HCT116 (cell line): Measurements from ENCODE around the gene SLC37A3. TPM values are rescaled to one million over a fixed set of nuclear protein-coding genes. Genes with fewer than 3 reads are reported as not detected.

ENCODE experiments used
- ATAC-seq: fragments of 200-7000 bp; cut with Tn5 transposase; 2 replicates; pipeline ENCODE4 v1.9.1; 2020; ENCODE audit warnings: mild to moderate bottlenecking, moderate library complexity
- BruUV-seq: library from RNA; stranded (reverse); fragments of 400-500 nt; replicated peaks from 2 replicates; lab custom pipeline; 2021; lab: Mats Ljungman, UMichigan
- CTCF ChIA-PET: fragments of 300-600 bp; sonication (Branson Sonifier 250); formaldehyde crosslinking; loops from one replicate; lab custom pipeline; 2021; ENCODE audit warnings: antibody characterized with exemption; lab: Charles Lee
- POLR2A ChIA-PET: fragments of 300-600, 350-600 bp; sonication (Branson Sonifier 250); formaldehyde crosslinking; loops from one replicate; lab custom pipeline; 2021; ENCODE audit warnings: antibody characterized with exemption; lab: Charles Lee
- RAD21 ChIA-PET, 2 experiments: fragments of 300-600 bp; sonication (Branson Sonifier 250); formaldehyde crosslinking; loops; one replicate each; lab custom pipeline; 2023; ENCODE audit warnings: low total read pairs in 2 of 2; ENCODE audit not compliant: uncharacterized antibody in 2 of 2, unreplicated experiment in 2 of 2, low non-redundant PET in 1 of 2; lab: Charles Lee
- DNase-seq: peaks from one replicate; pipeline ENCODE4 v3.0.0-alpha.2; 2010; ENCODE audit warnings: low read depth, low spot score
- H2AFZ ChIP-seq: fragments of 200-600 bp; shearing (Covaris generic), sonication (generic); 2 replicates; pipeline ENCODE4 v1.6.1; 2017; ENCODE audit warnings: low read depth, mixed run types, mixed read lengths, antibody characterized with exemption, low read length; ENCODE audit not compliant: poor library complexity, severe bottlenecking
- H3K27ac ChIP-seq: 2 replicates; pipeline ENCODE4 v1.5.1; 2012; ENCODE audit warnings: low read depth, low read length
- H3K27me3 ChIP-seq: fragments of 200-600 bp; sonication (generic); 2 replicates; pipeline ENCODE4 v1.6.1; 2016; ENCODE audit warnings: mixed run types, low read length, mixed read lengths; ENCODE audit not compliant: insufficient read depth
- H3K36me3 ChIP-seq, 2 experiments: fragments of 200-500 bp in 1 of 2; fragments of 200-600 bp in 1 of 2; sonication (Bioruptor generic) in 1 of 2; sonication (generic) in 1 of 2; 2 replicates each; pipeline versions ENCODE4 v1.5.1 to v1.6.1; 2014 to 2016; ENCODE audit warnings: low read length in 2 of 2, inconsistent platforms in 1 of 2, mixed read lengths in 1 of 2, mixed run types in 1 of 2; ENCODE audit not compliant: insufficient read depth in 2 of 2, control insufficient read depth in 1 of 2
- H3K4me1 ChIP-seq, 2 experiments: fragments of 200-600 bp in 1 of 2; sonication (generic) in 1 of 2; 2 replicates each; pipeline versions ENCODE4 v1.5.1 to v1.6.1; 2012 to 2017; ENCODE audit warnings: low read length in 2 of 2, inconsistent platforms in 1 of 2, mild to moderate bottlenecking in 1 of 2, mixed read lengths in 1 of 2, mixed run types in 1 of 2, moderate library complexity in 1 of 2; ENCODE audit not compliant: insufficient read depth in 2 of 2, control insufficient read depth in 1 of 2
- H3K4me2 ChIP-seq: fragments of 200-600 bp; sonication (generic); 2 replicates; pipeline ENCODE4 v1.6.1; 2017; ENCODE audit warnings: mixed run types, low read length, mixed read lengths
- H3K4me3 ChIP-seq, 2 experiments: fragments of 200-600 bp in 1 of 2; sonication (generic) in 1 of 2; replicated peaks in 1 of 2; 2 replicates each; pipeline ENCODE4 v1.5.1; 2011 to 2016; ENCODE audit warnings: low read length in 2 of 2, control low read depth in 1 of 2, low read depth in 1 of 2, mild to moderate bottlenecking in 1 of 2, mixed read lengths in 1 of 2, mixed run types in 1 of 2
- H3K79me2 ChIP-seq: fragments of 200-600 bp; sonication (generic); 2 replicates; pipeline ENCODE4 v1.6.1; 2017; ENCODE audit warnings: mild to moderate bottlenecking, mixed run types, low read length, moderate library complexity, mixed read lengths; ENCODE audit not compliant: insufficient read depth
- H3K9ac ChIP-seq: fragments of 200-600 bp; sonication (generic); 2 replicates; pipeline ENCODE4 v1.6.1; 2016; ENCODE audit warnings: low read length, mixed read lengths
- H3K9me2 ChIP-seq: fragments of 200-600 bp; sonication (generic), shearing (Covaris generic); 2 replicates; pipeline ENCODE4 v1.6.1; 2017; ENCODE audit warnings: mixed run types, mild to moderate bottlenecking, moderate library complexity; ENCODE audit not compliant: insufficient read depth
- H3K9me3 ChIP-seq, 2 experiments: fragments of 200-500 bp in 1 of 2; fragments of 200-600 bp in 1 of 2; sonication (Bioruptor generic) in 1 of 2; sonication (generic) in 1 of 2; 2 replicates each; pipeline ENCODE4 v1.6.1; 2014 to 2017; ENCODE audit warnings: low read length in 2 of 2, mixed read lengths in 2 of 2, inconsistent platforms in 1 of 2, low read depth in 1 of 2, mild to moderate bottlenecking in 1 of 2, mixed run types in 1 of 2, moderate library complexity in 1 of 2; ENCODE audit not compliant: control insufficient read depth in 1 of 2, insufficient read depth in 1 of 2
- H4K20me1 ChIP-seq: fragments of 200-600 bp; sonication (generic), shearing (Covaris generic); 2 replicates; pipeline ENCODE4 v1.6.1; 2017; ENCODE audit warnings: mixed run types, mild to moderate bottlenecking, moderate library complexity; ENCODE audit not compliant: insufficient read depth
- EZH2 ChIP-seq: fragments of 200-600 bp; sonication (generic); IDR thresholded peaks from 2 replicates; pipeline ENCODE4 v1.6.1; 2017; ENCODE audit warnings: antibody characterized with exemption, mixed run types
- EZH2phosphoT487 ChIP-seq: fragments of 200-600 bp; IDR thresholded peaks from 2 replicates; pipeline ENCODE4 v1.6.1; 2018; ENCODE audit warnings: antibody characterized with exemption, borderline replicate concordance
- FOSL1 ChIP-seq: IDR thresholded peaks from 2 replicates; pipeline ENCODE4 v1.6.1; 2012; ENCODE audit warnings: low read depth
- JUND ChIP-seq: IDR thresholded peaks from 2 replicates; pipeline ENCODE4 v1.6.1; 2012
- POLR2AphosphoS5 ChIP-seq: IDR thresholded peaks from 2 replicates; pipeline ENCODE4 v1.6.1; 2011; ENCODE audit warnings: mild to moderate bottlenecking, low read depth, low read length, moderate library complexity
- SP1 ChIP-seq: IDR thresholded peaks from 2 replicates; pipeline ENCODE4 v1.6.1; 2012; ENCODE audit warnings: low read depth
- SRF ChIP-seq: IDR thresholded peaks from 2 replicates; pipeline ENCODE4 v1.6.1; 2012; ENCODE audit warnings: low read depth
- TCF7L2 ChIP-seq: IDR thresholded peaks from 2 replicates; pipeline ENCODE4 v1.7.0; 2011; ENCODE audit warnings: borderline replicate concordance, inconsistent platforms; ENCODE audit not compliant: insufficient read depth, insufficient read length; ENCODE audit errors: extremely low read depth
- YY1 ChIP-seq: IDR thresholded peaks from 2 replicates; pipeline ENCODE4 v1.6.1; 2011; ENCODE audit warnings: low read length, low read depth, moderate library complexity, mild to moderate bottlenecking; ENCODE audit not compliant: insufficient replicate concordance; ENCODE audit errors: extremely low read depth
- intact Hi-C: fragments of 100-400 bp; cut with micrococcal nuclease; formaldehyde crosslinking; loops from 2 replicates; pipeline ENCODE4 v1.10.0; 2022
- total RNA-seq: library from RNA; stranded (reverse); gene quantifications from one replicate; pipeline ENCODE4 v1.2.1, GENCODE V29; 2021; ENCODE audit not compliant: unreplicated experiment
- TF ChIP-seq, protein P1 (sequence below): IDR thresholded peaks from 2 replicates; pipeline ENCODE4 v1.6.1; 2012
- TF ChIP-seq, protein P2 (sequence below), 3 experiments: fragments of 200-600 bp in 1 of 3; sonication (generic) in 1 of 3; IDR thresholded peaks in 2 of 3; conservative IDR thresholded peaks in 1 of 3; 2 replicates each; pipeline ENCODE4 v1.5.1; 2012 to 2017; ENCODE audit warnings: low read depth in 2 of 3, low read length in 2 of 3, antibody characterized with exemption in 1 of 3, borderline replicate concordance in 1 of 3, control low read depth in 1 of 3, mild to moderate bottlenecking in 1 of 3, mixed read lengths in 1 of 3, mixed run types in 1 of 3, moderate library complexity in 1 of 3; ENCODE audit not compliant: insufficient read depth in 1 of 3

The SLC37A3 gene
- total RNA-seq, 1 experiment from 2014 or later = 41.8 TPM

DNA sequence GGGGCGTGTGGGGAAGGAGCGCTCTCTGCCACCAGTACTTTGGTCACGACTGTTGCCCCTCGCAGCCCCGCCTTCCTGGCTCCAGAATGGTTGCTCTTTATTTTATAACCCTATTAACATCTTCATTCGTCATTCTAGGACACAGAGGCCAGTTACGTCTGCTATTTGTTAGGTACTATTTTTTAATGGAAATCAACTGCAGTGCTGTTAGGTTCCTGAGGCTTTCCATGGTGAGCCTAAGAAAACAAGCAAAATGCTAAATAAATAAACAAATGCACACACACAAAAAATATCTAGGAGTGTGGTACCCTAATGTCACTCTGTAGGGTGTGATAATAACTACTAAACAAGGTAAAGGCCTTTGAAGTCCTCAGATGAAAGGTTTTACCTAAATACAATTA is 71.1 kb downstream of the SLC37A3 start:
- no peaks in the 10 kb centered on the region for H3K36me3 ChIP-seq
- DNase-seq (no peak), ATAC-seq (no peak)
- H3K79me2 ChIP-seq = no peaks in the 10 kb centered on the region
- no peak overlapping the region for H2AFZ ChIP-seq
- no peak overlapping the region for H3K4me3 ChIP-seq
- H3K27ac ChIP-seq = no peak overlapping the region
- BruUV-seq = no TSS peak
- H3K9ac ChIP-seq = no peak overlapping the region
- POLR2A ChIA-PET = no interaction called here
- no peaks in the 10 kb centered on the region for H3K9me2 ChIP-seq
- RAD21 ChIA-PET = no interaction called here
- no peaks in the 10 kb centered on the region for H3K9me3 ChIP-seq
- intact Hi-C loops = no loop called here
- CTCF ChIA-PET = interaction anchor here (0.7 kb wide), 1 partner anchor 892 kb away, joined by 3 read pairs; no protein-coding TSS in a partner anchor
- no peak overlapping the region for H3K4me2 ChIP-seq
- H4K20me1 ChIP-seq = no peaks in the 10 kb centered on the region
- no peaks in the 10 kb centered on the region for H3K27me3 ChIP-seq
- TF ChIP-seq SP1 (no peak), POLR2AphosphoS5 (no peak), JUND (no peak), SRF (no peak), EZH2 (no peak), YY1 (no peak), EZH2phosphoT487 (no peak), TCF7L2 (no peak), FOSL1 (no peak)
- TF ChIP-seq, protein P1, sequence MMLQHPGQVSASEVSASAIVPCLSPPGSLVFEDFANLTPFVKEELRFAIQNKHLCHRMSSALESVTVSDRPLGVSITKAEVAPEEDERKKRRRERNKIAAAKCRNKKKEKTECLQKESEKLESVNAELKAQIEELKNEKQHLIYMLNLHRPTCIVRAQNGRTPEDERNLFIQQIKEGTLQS = no peak
- TF ChIP-seq, protein P2, sequence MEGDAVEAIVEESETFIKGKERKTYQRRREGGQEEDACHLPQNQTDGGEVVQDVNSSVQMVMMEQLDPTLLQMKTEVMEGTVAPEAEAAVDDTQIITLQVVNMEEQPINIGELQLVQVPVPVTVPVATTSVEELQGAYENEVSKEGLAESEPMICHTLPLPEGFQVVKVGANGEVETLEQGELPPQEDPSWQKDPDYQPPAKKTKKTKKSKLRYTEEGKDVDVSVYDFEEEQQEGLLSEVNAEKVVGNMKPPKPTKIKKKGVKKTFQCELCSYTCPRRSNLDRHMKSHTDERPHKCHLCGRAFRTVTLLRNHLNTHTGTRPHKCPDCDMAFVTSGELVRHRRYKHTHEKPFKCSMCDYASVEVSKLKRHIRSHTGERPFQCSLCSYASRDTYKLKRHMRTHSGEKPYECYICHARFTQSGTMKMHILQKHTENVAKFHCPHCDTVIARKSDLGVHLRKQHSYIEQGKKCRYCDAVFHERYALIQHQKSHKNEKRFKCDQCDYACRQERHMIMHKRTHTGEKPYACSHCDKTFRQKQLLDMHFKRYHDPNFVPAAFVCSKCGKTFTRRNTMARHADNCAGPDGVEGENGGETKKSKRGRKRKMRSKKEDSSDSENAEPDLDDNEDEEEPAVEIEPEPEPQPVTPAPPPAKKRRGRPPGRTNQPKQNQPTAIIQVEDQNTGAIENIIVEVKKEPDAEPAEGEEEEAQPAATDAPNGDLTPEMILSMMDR (IDR thresholded peaks at IDR 0.05 in 2 of 3, conservative IDR thresholded peaks at IDR 0.05 in 1 of 3; ENCODE audit: borderline replicate concordance in 1 of 3, insufficient read depth in 1 of 3, low read depth in 2 of 3, low read length in 2 of 3) = no peak
- no peaks in the 10 kb centered on the region for H3K4me1 ChIP-seq
